ENCODE data around the gene PDE6A.

- TF ChIP-seq CTCF (IDR thresholded peaks at IDR 0.05) (no peak), POLR2A (IDR thresholded peaks at IDR 0.05) (no peak)
Observed at GRCh38 chr5:149895416-149896345, 48.9 kb downstream of the PDE6A start.

Data from tibial nerve (tissue), 3 donors.